ENCODE measurements around the gene ZSWIM3. TPM values are rescaled to one million over a fixed set of nuclear protein-coding genes. Genes with fewer than 3 reads are reported as not detected.
A peak's percentile ranks its signal among the peaks of the same experiment; 100 is the strongest.

ZSWIM3 gene
- total and polyA plus RNA-seq, 2 of the 13 experiments (the other 11 are each of a cell fraction or from before 2014, with no cell fraction given) = 5.2 to 5.8 TPM

GRCh38 chr20:45890985-45891983, 33.9 kb downstream of the ZSWIM3 start, which contains the start of the genes CTSA and NEURL2 (continued):
- TF ChIP-seq ZNF652 (CRISPR knock-in tag; IDR thresholded peaks at IDR 0.05; ENCODE audit: borderline replicate concordance, low read depth) (peak; percentile 41; the same call in 1 of the 2 replicates), PHB2 (IDR thresholded peaks at IDR 0.05; ENCODE audit: partially characterized antibody) (no peak), PRDM15 (CRISPR knock-in tag; IDR thresholded peaks at IDR 0.05) (peak; percentile 82; the same call in 1 of the 2 replicates), SIX1 (CRISPR knock-in tag; IDR thresholded peaks at IDR 0.05; ENCODE audit: borderline replicate concordance) (peak; percentile 87; the same call in 1 of the 2 replicates), ZHX2 (IDR thresholded peaks at IDR 0.05; ENCODE audit: low read depth) (peak; percentile 62), ZHX2 (CRISPR knock-in tag; IDR thresholded peaks at IDR 0.05; ENCODE audit: borderline replicate concordance) (peak; percentile 98; the same call in 1 of the 2 replicates), ARID3A (IDR thresholded peaks at IDR 0.05; ENCODE audit: low read depth, low read length) (peak; percentile 71; the same call in 1 of the 2 replicates), ZNF768 (CRISPR knock-in tag; IDR thresholded peaks at IDR 0.05) (peak; percentile 78), TFDP2 (CRISPR knock-in tag; IDR thresholded peaks at IDR 0.05) (peak; percentile 99), CBX2 (IDR thresholded peaks at IDR 0.05; ENCODE audit: low read depth, low read length) (no peak), CBX2 (CRISPR knock-in tag; IDR thresholded peaks at IDR 0.05; ENCODE audit: low read depth) (peak; percentile 41; the same call in 1 of the 2 replicates), SNRNP70 (IDR thresholded peaks at IDR 0.05; ENCODE audit: low read depth, low read length) (no peak)

Data from HepG2 (cell line).